Heart left ventricle (tissue), 16 donors: Measurements from ENCODE around the gene CTDSP2. TPM values are rescaled to one million over a fixed set of nuclear protein-coding genes. Genes with fewer than 3 reads are reported as not detected.

Experiments used
- ATAC-seq, 4 donors: fragments of 200-7000 bp; cut with Tn5 transposase; one replicate each; pipeline ENCODE4 v1.9.1; 2020 to 2022; ENCODE audit warnings: moderate library complexity in 4 of 4, mild to moderate bottlenecking in 3 of 4, moderate number of reproducible peaks in 1 of 4
- DNase-seq, 5 donors: peaks; one replicate each; pipeline ENCODE4 v3.0.0-alpha.2; 2020
- H3K27ac ChIP-seq, 12 donors: fragments of 200-600 bp; sonication (generic) in 4 of 12; one replicate each; pipeline versions ENCODE4 v1.5.0 to v1.8.0; 2016 to 2022; ENCODE audit warnings: mild to moderate bottlenecking in 2 of 12
- H3K27me3 ChIP-seq, 9 donors: fragments of 200-600 bp; sonication (generic) in 2 of 9; one replicate each; pipeline versions ENCODE4 v1.5.1 to v1.8.0; 2016 to 2022; ENCODE audit warnings: mild to moderate bottlenecking in 3 of 9
- H3K36me3 ChIP-seq, 9 donors: fragments of 200-600 bp; sonication (generic) in 2 of 9; one replicate each; pipeline versions ENCODE4 v1.5.0 to v1.8.0; 2018 to 2022; ENCODE audit warnings: mild to moderate bottlenecking in 2 of 9
- H3K4me1 ChIP-seq, 12 donors: fragments of 200-600 bp; sonication (generic) in 4 of 12; one replicate each; pipeline versions ENCODE4 v1.5.0 to v1.8.0; 2016 to 2022; ENCODE audit warnings: mild to moderate bottlenecking in 3 of 12
- H3K4me3 ChIP-seq, 12 donors: fragments of 200-600 bp; sonication (generic) in 4 of 12; one replicate each; pipeline versions ENCODE4 v1.5.0 to v1.8.0; 2017 to 2022; ENCODE audit warnings: mild to moderate bottlenecking in 9 of 12, moderate library complexity in 4 of 12
- H3K9me3 ChIP-seq, 12 donors: fragments of 200-600 bp; sonication (generic) in 4 of 12; one replicate each; pipeline versions ENCODE4 v1.5.0 to v1.8.0; 2016 to 2022; ENCODE audit warnings: mild to moderate bottlenecking in 1 of 12
- CTCF ChIP-seq, 12 donors: fragments of 200-600 bp; sonication (generic) in 4 of 12; IDR thresholded peaks; one replicate each; pipeline versions ENCODE4 v1.5.0 to v1.8.0; 2018 to 2022; ENCODE audit warnings: antibody characterized with exemption in 12 of 12, mild to moderate bottlenecking in 5 of 12
- POLR2A ChIP-seq, 2 donors: fragments of 450-650 bp; IDR thresholded peaks; one replicate each; pipeline ENCODE4 v1.6.1; 2017; ENCODE audit warnings: antibody characterized with exemption in 2 of 2, mild to moderate bottlenecking in 2 of 2, moderate library complexity in 2 of 2
- WGBS, 4 donors: extraction: QIAGEN DNeasy Blood & Tissue Kit in 2 of 4; methylation state at CpG; one replicate each; pipeline versions ENCODE4 v1.1.5 to v1.1.7; 2013 to 2018; 5-methylcytosine and 5-hydroxymethylcytosine counted together
- intact Hi-C, 10 donors: fragments of 100-400 bp; cut with DNase I; formaldehyde crosslinking; loops; one replicate each; pipeline versions ENCODE4 v1.11.1 to v1.14.2; 2022
- polyA plus RNA-seq, 2 donors: library from polyadenylated mRNA; stranded (reverse); fragments of 200-250 nt; gene quantifications; one replicate each; pipeline ENCODE4 v1.2.3, GENCODE V29; 2013
- total RNA-seq, 9 donors: library from RNA; depleted of rRNA in 2 of 9; stranded (reverse); fragments of >200 nt in 2 of 9; fragmentation: NEBNext Ultra II Directional in 3 of 9; extraction: Animal tissue kit (Norgen Biotek cat#: 25700) in 3 of 9; gene quantifications; one replicate each; pipeline versions ENCODE4 v1.1.0 to v1.2.4, GENCODE V29; 2016 to 2023
- donor health status: ischemic (EF 13 %, LVEDD 7.1; RV severe dilation, severe dysfunction).
- donor health status: healthy with polysubstance abuse.
- donor health status: DM: no; HTN: yes; CAD: no.
- donor health status: DM: no; HTN: no; CAD: no.
- donor health status: ischemic (EF 25% LVEDD 6.9; RV normal size, moderate dysfunction).
- donor health status: ischemic (EF 25% LVEDD 5.7; RV mildly dilated, moderate dysfunction).
- donor health status: healthy.
- donor health status: DM: yes; HTN: yes; CAD: no.
- donor health status: ischemic (EF 35%, LVEDD 5.7; RV mildly dilated, moderate dysfunction).
- donor health status: nonischemic (EF 11% LVEDD 7.7; RV severe dilation, severe dysfunction).
- donor health status: DM: yes; HTN: yes; CAD: no.
- donor health status: PGD.
- donor health status: ischemic (EF 29% LVEDD 5.4; RV normal size, mild dysfunction).
- donor health status: nonischemic (EF 23%, LVEDD 6.1; RV moderate dilation, normal function).

CTDSP2 gene
- total and polyA plus RNA-seq, 11 donors, result 28.0 to 191 (median 82.9) TPM

- ATAC-seq (peak; percentile 12 to 33 (median 24)), DNase-seq (peak in 4 of 5 donors; percentile 48 to 66 (median 62))
- Histone ChIP-seq H3K27ac (peak overlapping the region in 11 of 12 donors; percentile 51 to 100 (median 79)), H3K27me3 (no peaks in the 10 kb centered on the region), H3K4me3 (peak overlapping the region in 5 of 12 donors; percentile 5 to 96 (median 7)), H3K9me3 (no peaks in the 10 kb centered on the region), H3K36me3 (peaks cover 0 to 6% (median 0%) of the 10 kb centered on the region in 9 donors), H3K4me1 (peaks cover 58 to 90% (median 88%) of the 10 kb centered on the region in 12 donors)
- intact Hi-C loops, result no loop called here
- 11 to 16% (median 14%) methylated on average over 3 of the region's 3 CpGs for WGBS, 4 donors
- TF ChIP-seq CTCF (IDR thresholded peaks at IDR 0.05) (no peak), POLR2A (IDR thresholded peaks at IDR 0.05) (no peak)
Observed at GRCh38 chr12:57840726-57841125, 5.8 kb downstream of the CTDSP2 start.

GRCh38 chr12:57839996-57840395, 6.5 kb downstream of the CTDSP2 start:
- H3K36me3 ChIP-seq, result peaks cover 0 to 6% (median 0%) of the 10 kb centered on the region in 9 donors
- H3K9me3 ChIP-seq, result no peaks in the 10 kb centered on the region
- no peaks in the 10 kb centered on the region for H3K27me3 ChIP-seq
- H3K4me3 ChIP-seq, result peak overlapping the region in 9 of 12 donors; percentile 3 to 96 (median 8)
- peak overlapping the region in 11 of 12 donors; percentile 51 to 100 (median 79) for H3K27ac ChIP-seq
- ATAC-seq (no peak), DNase-seq (no peak)
- intact Hi-C loops, result loop anchor here in 1 of 10 donors (5.0 kb wide), 1 partner anchor 57 kb away; no protein-coding TSS in a partner anchor
- H3K4me1 ChIP-seq, result peaks cover 61 to 97% (median 95%) of the 10 kb centered on the region in 12 donors
- TF ChIP-seq POLR2A (IDR thresholded peaks at IDR 0.05), result no peak
- no peak for TF ChIP-seq CTCF (IDR thresholded peaks at IDR 0.05)
- WGBS, 4 donors, result 17 to 33% (median 27%) methylated on average over 5 of the region's 5 CpGs

DNA sequence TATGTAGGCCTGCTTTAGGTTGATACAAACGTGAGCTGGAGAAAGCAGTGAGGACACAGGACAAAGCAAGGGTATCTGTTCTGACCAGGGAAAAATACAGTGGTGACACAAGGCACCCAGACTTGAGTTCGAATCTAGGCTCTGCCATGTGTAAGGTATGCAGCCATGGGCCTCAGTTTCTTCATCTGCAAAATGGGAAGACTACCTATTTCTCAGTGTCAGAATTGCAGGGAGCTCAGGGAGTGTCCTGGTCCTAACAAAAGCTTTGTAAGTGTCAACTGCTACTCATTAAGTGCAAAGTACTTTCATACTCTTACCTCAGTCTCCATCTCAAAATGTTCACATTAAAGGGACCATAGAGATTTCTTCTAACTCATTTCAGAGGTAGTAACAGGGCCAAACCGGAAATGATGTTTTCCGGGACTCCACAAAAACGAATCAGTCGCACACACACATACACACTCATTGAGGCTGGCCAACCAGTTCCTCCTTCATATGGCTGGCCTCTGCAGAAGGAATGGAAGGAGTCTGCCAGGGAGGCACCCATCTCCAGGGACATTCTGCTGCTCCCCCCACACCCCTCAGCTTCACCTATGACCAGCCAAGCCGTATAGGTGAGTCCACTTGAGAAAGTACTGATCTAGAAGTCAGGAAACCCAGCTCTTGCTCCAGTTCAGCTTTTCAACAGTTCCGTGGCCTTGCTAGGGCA, 7.8 kb downstream of the CTDSP2 start:
- no peaks in the 10 kb centered on the region for H3K27me3 ChIP-seq
- peak in 2 of 4 donors; percentile 2 to 23 for ATAC-seq
- intact Hi-C loops, result loop anchor here in 1 of 10 donors (5.0 kb wide), 1 partner anchor 59 kb away; no protein-coding TSS in a partner anchor
- TF ChIP-seq POLR2A (IDR thresholded peaks at IDR 0.05) (no peak), CTCF (IDR thresholded peaks at IDR 0.05) (no peak)
- peak overlapping the region in 11 of 12 donors; percentile 51 to 100 (median 79) for H3K27ac ChIP-seq
- no peaks in the 10 kb centered on the region for H3K9me3 ChIP-seq
- peak overlapping the region in 5 of 12 donors; percentile 11 to 49 (median 35) for H3K4me3 ChIP-seq
- no peak for DNase-seq
- peaks cover 0 to 6% (median 0%) of the 10 kb centered on the region in 9 donors for H3K36me3 ChIP-seq
- H3K4me1 ChIP-seq, result peaks cover 72 to 100% (median 100%) of the 10 kb centered on the region in 12 donors
- WGBS, 4 donors, result 19 to 36% (median 32%) methylated on average over 8 of the region's 8 CpGs
